GM18861 (cell line): Measurements from ENCODE around the gene ATP10A.

ENCODE experiments used
- ATAC-seq: cut with Tn5 transposase; IDR thresholded peaks from one replicate; pipeline ENCODE4 v1.9.1; 2021; ENCODE audit not compliant: unreplicated experiment

ATP10A gene

DNA sequence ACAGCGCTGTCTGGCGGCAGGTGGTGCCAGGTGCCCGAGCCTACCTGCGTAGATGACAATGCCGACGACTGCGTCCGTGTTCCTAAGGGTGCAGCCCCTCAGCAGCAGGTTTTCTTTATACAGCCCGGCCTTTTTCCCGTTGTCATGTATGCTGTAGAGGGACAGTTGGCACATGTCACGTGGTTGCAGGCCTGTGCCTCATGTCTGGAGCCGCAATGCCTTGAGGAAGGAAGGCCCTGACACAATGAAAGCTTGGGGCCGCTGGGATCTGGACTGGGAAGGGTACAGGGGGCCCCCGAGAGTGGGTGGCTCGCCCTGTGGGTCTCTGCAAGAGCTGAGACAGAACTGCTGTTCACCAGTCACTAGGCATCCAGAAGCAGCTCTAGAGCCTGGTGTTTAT is 136.0 kb downstream of the ATP10A start:
- ATAC-seq, result no peak

DNA sequence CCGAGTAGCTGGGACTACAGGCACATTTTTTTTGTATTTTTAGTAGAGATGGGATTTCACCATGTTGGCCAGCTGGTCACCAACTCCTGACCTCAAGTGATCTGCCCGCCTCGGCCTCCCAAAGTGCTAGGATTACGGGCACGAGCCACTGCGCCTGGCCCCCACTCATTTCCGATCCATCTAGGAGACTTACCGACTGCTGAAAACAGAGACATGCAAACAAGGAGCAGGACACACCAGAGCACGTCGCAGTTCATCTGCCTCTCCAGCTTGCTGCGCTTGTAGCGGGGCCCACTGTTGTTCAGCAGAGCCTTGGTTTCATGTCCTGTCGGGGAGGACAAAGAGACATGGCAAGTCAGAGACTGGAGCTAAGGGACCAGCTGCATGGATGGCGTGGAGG is 137.4 kb downstream of the ATP10A start:
- no peak for ATAC-seq

DNA sequence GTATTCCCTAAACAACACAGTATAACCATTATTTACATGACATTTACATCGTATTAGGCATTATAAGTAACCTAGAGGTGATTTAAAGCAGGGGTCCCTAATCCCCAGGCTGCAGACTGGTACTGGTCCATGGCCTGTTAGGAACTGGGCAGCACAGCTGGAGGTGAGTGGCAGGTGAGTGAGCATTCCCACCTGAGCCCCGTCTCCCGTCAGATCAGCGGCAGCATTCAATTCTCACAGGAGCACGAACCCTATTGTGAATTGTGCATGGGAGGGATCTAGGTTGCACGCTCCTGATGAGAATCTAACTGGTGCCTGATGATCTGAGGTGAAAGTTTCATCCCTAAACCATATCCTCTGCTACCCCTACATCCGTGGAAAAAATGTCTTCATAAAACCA is 138.2 kb downstream of the ATP10A start:
- ATAC-seq, result no peak

DNA sequence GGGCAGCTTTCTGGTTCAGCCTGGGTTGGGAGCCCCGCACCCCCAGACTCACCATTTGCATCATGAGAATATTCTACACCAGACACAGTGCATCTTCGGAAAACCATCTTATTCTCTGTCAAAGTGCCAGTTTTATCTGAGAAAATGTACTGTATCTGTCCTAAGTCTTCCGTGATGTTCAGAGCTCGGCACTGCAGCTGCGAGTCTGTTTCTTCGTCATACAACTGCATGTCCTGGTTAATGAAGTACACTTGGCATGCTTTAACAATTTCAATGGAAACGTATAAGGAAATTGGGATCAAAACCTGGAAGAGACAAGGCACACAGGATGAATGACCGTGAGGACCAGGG is 141.5 kb downstream of the ATP10A start:
- ATAC-seq, result no peak

DNA sequence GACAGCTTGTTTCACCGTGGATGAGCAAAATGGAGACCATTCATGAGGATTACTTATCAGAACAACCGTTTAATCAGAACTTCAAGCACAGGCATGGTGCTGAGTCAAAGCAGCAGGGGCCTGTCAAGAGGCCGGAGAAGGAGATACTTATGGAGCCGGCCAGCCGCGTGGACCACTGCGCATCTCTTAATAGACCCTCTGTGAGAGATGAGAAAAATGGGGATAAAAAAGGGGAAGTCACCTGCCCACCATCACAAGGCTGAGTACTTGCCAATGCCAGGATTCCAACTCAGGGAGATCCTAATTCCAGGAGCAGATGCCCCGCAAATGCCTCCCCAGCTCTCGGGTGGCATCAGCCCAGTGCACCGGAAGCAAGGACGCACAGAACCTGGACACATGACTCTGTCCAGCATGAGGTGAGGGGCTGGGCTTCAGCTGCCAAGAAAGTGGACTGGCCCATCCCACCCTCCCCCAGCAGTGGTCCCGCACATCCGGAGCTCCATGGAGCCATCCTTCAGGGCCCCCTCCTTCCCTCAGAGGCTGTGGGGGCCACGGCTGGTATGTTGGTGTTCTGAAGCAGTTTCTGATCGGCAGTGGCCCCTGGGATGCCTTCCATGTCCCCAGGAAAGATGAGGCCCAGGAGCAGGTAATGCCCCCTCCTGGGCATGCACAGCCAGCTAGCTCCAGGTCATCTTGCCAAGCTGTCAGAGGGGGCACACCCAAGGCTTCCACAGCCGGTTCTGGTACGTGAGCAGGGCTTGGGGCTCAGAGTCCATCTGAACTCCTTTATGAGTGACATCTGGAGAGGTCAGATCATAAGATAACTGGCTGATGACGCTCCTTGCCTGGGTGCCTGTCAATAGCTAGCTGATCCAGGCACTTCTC is 143.8 kb downstream of the ATP10A start:
- no peak for ATAC-seq

DNA sequence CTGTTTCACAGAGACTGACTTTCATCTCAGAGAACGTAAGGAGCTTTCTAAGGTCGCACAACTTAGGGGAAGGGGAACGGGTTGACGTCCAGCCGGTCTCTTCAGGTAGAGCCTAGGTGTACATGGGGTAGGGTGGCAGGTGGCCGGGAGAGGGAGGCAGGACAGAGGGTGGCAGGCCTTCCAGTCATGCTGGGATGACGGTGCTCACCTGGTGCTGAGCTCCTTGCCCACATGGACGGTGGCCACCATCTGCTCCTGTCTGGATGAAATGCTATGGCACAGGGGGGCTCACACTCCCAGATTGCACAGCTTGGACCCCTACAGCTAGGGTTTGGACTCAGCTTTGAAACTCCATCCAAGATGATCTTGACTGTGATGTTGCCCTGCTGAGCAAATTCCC is 144.5 kb downstream of the ATP10A start:
- ATAC-seq, result no peak

DNA sequence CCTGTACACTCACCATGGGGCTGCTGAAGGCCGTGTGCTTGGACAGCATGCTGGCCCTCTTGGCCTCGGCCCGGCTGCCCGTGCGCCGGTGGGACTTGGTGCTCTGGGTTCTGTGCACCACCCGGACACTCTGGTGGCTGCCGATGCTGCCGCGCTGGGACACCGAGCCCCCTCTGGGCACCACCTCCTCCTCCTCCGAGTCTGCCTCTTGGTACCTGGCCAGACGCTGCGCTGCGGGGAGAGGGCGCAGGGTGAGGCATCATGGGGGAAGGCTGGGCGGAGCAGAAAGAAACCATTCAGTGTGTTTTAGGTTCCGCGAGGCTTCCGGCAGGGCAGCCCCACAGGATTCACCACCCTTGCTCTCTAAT is 145.0 kb downstream of the ATP10A start:
- peak; percentile 5 for ATAC-seq

DNA sequence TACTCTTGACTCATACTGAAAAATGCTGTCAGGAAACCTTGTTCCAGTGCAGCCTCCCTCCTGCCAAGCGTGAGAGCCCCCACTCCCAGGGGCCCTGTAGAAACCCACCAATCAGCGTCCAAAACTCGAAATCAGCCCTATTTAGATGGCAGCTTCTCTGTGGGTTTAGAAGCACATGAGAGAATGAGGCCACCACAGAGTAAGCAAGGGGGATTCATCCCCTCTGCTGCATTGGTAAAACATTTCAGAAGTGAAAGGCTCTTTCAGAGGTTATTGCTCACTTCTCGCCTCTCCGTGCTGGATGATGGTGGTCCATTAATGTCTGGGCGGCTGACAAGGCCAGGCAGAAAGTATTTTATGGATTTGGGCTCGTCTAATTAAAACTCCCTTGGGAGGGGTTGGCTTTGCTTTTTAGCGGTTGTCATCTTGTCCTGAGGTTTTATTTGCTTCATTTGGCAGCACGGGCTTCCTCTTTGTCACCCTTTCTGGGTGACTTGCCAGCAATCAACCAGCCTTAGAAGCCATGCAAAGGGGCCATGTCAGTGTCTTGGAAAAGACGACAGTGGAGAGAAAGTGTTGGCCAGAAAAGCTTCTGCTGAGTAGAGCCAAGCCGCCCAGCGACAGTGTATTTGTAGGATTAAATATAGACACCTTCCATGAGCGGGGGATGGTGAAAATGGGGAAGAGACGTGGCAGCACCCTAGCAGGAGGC is 145.5 kb downstream of the ATP10A start:
- ATAC-seq, result peak; percentile 88

DNA sequence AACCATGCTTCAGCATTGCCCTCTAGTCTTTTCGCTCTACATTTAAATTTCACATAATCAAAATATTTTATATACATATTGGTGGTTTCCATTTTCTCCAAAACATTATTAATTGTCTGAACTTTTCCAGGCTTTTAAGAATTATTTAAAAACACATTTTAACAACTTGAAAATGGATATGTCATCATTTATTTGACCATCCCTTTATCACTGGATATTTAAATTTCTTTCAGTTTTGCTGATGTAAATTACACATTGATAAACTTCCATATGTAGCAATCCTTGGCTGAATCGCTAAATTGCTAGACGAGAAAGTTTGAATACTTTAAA is 146.0 kb downstream of the ATP10A start:
- ATAC-seq, result no peak

DNA sequence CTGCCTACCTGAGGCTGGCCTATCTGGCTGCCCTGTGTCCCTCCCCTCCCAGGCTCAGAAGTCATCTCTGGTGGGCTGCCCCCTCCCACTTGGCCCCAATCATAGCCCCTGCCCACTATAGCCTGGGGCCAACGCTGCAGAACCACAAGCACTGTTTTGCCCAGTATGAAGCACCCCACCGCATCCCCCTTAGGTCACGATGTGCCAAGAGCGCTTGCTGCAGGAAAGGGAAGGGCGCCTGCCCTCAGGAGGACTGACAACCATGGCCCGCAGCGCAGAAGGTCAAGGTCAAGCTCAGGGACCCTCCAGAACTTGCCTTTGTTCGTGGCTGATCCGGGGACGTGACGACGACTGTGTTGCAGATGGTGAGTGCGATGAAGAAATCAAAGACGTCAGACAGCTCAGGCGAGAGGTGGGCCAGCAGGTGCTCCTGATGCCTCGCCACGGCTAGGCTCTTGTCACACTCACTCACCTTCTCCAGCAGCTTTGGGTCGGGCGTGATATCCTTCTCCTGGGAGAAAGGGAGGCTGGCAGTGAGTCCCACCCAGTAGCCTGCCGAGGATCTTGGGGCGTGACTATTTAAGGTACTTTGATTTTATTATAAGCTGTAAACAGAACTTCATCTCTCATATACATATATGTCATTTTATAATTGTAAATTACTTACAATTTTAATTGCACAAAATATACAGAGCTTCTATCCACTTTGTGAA is 146.6 kb downstream of the ATP10A start:
- no peak for ATAC-seq

DNA sequence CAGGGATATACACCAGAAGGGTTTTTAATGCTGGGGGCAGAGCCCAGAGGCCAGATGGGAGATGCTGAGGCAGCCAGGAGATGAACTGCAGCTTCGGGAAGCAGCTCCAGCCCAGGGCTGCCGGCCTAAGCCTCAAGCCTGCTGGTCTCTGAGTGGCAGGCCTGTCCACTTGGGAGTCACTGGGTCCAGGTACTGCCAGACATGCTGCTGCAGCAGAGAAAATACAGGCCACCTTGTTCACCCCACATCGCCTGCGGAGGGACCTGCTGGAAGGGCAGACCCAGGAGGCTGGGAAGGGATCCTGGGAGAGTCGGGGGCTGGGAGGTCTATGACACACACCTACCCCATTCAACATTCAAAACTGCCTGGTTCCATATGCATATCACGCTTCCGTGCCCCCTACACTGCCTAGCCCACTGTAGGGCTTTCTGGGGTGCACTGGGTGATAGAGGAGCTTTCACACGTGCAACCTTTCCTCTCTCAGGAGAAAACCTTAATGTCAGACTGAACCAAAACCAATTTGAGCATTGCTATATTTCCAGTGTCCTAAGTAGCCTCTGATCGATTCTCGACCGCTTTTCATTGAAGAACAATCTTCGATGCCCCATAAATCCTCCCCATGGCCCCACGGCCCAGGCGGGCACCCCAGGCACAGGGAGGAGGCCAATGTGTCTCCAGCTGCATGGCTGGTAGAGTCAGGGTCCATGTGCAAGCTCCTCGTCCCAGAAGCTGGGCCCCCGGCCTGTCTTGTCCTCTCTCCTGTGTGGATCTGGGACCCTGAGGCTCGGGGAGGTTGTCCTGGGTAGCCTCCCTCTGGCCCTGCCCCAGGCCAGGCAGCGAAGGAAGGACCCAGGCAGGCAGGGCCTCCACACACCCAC is 147.4 kb downstream of the ATP10A start:
- ATAC-seq, result no peak

DNA sequence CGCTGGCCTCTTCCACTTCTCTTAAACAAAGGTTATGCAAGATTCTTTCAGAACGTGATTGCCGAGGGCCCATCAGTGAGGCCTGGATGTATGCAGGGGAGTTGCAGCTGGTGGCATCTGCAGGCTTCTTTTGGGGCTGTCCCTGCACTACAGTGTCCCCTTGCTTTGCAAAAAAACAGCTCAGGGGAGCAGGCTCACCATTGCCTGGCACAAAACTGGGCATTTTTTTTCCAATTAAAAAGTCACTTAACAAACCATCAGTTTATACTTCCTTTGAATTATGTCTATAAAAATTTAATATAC is 148.6 kb downstream of the ATP10A start:
- ATAC-seq, result no peak

DNA sequence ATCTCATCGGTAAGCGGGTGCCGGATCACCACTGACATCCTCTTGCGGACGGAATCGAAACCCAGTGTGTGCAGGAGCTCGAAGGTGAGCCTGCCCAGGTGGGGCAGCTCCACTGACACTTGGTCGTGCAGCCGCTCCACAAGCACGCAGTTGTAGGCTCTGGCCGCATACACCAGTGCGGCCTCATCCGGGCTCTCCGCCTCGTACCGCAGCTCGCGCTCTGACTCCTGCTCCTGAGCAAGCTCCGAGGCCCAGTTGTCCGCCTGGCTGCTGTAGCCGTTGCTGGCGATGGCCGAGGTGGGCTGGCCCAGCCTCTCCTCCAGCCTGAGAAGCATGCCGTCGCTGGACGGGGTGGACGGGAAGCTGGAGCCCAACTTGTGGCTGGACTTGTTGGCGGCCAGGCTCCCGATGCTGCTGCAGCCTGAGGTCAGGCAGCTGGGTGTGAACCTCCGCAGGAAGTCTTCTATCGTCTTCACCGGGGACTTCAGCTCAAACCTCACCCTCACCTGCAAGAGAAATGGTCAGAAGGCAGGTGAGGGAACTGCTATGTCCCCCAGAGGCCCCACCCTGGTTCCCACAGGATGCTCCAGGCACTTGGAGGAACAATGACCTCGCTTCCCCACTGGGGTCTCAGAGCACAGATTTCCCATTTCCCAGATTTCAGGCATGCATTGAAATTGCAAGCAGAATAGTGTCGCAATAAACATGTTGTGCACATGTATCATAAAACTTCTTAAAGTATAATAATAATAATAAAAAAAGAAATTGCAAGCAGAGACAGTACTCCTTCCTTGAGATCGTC is 149.2 kb downstream of the ATP10A start:
- no peak for ATAC-seq

DNA sequence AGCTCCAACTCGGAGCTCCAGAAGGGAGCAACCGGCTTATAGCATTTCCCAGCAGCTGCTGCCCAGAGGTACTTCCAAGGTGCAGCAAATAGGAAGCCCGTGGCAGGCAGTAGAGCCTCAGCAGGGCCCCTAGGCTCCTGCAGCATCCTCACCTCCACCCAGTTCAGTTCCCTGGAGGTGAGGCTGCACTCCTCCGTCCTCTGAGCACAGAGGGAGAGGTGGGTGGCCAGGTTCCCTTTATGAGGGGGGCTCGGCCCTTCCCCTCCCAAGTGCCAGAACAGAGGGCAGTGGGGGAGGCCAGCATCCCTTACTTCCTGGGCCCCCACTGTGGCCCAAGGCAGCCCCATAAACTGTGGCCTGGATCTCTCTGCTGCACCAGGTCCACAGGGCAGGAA is 150.2 kb downstream of the ATP10A start:
- no peak for ATAC-seq

DNA sequence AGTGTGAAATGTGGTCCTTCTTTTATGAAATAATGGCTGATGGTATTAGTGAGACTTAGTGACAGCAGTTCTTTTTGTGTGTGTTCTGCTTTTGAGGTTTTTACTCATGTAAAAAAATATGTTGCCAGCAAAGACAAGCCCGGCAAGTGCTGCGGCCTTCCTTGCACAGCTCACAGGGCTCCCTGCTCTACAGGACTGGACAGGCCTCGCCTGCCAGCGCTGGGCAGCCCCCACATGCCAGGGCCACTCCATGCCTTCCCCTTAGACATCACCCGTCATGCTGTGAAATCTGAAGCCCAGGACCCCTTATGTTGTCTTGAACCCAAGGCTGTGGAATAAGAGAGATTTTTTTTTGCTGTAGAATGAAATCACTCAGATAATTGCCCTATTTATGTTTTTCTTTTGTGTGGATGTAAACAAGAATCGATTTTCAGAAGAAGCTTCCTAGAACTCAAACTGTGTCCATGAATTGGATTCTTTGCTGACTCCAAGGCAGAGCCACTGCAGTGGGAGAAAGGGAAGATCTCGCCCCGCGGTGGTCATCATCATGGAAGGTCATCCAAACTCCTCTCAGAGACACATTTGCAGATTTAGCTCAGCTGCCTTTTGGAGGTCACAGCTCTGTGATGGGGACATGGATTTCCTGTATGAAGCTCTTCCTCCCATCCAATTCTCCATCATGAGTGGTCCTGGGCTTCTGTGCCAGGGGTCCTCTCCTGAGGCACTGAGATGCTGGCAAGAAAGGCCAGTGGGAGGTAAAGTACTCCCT is 150.8 kb downstream of the ATP10A start:
- no peak for ATAC-seq

DNA sequence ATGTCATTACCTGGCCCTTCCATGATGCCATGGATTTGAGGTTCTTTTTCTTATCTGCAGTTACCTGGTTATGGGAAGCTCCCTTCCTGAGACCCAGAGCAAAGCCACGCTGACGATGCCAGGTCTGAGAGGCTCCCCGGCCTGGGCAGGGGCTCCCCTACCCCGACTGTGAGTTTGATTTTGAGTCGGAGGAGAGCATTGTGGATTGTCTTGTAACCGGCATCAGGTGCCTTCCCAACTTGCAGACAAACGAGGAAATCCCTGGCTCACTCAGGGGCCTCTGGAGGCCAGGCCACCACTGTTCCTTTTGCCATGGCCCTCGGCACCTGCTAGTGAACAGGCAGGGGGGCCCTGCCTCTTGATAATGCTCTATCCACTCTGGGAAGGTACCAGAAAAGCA is 151.4 kb downstream of the ATP10A start:
- ATAC-seq, result no peak

DNA sequence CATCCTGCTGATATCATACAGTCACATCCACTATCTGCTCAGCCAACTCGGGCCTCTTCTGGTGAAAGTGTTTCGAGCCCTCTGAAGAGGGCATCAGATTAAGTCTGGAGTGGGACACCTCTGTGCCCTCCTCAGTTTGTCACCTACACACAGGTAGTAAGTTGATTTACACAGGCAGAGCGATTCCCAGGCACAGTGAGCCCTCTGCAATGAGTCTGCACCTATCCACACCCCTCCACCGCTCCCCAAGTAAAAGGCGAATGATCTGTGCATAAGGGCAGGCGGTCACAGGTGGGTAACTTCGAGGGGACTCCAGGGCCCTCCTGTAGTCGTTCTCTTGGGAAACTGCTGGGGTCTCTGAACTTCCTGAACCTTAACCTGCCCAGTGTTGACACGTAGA is 152.0 kb downstream of the ATP10A start:
- no peak for ATAC-seq

DNA sequence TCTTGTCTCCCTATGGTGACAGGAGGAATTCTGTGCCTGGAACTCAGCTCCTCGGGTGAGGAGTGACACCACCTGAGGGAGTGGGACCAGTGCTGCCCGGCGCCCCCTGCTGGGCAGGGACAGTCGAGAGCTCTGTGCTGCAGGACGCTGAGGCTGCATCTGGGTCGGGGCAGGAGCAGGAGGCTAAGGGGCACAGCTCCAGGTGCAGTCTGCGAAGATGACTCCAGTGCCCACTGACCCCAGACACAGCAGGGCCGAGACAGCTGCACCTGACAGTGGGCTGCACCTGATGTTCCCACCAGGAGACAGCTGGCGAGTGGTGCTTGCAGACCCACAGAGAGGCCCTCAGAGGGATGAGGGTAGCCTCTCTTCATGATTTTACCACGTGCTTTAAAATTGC is 152.9 kb downstream of the ATP10A start:
- ATAC-seq, result peak; percentile 54

DNA sequence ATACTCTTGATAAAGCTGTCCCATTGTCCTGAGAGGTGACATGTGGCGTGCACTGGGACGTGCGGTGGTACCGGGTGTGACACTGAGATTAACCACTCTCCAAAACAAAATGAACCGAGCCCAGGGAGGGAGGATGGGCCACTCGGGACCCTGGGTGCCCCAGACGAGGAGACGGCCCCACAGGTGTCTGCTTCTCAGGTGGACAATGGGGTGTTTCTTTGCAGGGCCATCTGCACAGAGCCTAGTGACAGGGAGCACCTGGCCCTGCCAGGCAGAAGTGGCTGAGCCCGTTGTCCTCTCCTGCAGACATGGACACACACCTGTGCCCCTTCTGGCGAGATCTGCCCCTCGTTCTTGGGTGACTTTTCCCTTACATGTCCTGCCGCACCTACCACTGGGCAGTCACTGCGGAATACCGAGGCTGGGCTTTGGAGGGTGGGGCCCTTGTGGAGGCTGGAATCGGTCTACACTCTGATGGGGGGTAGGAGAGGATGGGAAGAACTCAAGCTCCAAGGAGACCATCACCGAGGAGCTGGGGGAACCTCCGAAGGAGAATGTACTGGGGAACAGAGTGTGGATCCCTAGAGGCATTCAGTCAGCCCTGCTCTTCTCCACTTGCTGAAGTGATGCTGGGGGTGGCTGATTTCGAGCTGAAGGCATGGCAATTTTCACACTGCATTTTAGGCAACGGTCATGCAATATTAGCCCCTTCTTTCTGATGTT is 153.5 kb downstream of the ATP10A start:
- ATAC-seq, result no peak
